ENCODE measurements around the gene MLH3. TPM values are rescaled to one million over a fixed set of nuclear protein-coding genes. Genes with fewer than 3 reads are reported as not detected.

The MLH3 gene
- polyA plus RNA-seq, 1 of the 3 experiments (the other 2 are of a cell fraction), result 3.8 TPM

- no peaks in the 10 kb centered on the region for H3K9me2 ChIP-seq
- POLR2A ChIA-PET, result interaction anchor here (1.1 kb wide), 1 partner anchor 45 kb away, joined by 3 read pairs; the partner anchor contains the start of gene NEK9
- DNase-seq, result no peak
- no peaks in the 10 kb centered on the region for H3K27me3 ChIP-seq (ENCODE audit: insufficient read depth)
- no peak overlapping the region for H3K4me3 ChIP-seq (ENCODE audit: low read depth in 2 of 2, low read length in 1 of 2)
- H3K79me2 ChIP-seq (ENCODE audit: insufficient read depth), result no peaks in the 10 kb centered on the region
- H2AFZ ChIP-seq (ENCODE audit: low read depth), result no peak overlapping the region
- peaks cover 0 to 16% of the 10 kb centered on the region in 2 experiments; a peak in 2 of 4 replicates for H3K4me1 ChIP-seq (ENCODE audit: control insufficient read depth in 1 of 2, insufficient read depth in 2 of 2, low read depth in 1 of 2, low read length in 1 of 2)
- 95% methylated on average over 2 of the region's 2 CpGs for WGBS (ENCODE audit: low lambda C conversion rate)
- H3K36me3 ChIP-seq (replicated peaks in 1 of 2; ENCODE audit: control insufficient read depth in 1 of 2, insufficient read depth in 2 of 2, low read length in 1 of 2), result peaks cover 31 to 49% of the 10 kb centered on the region in 2 experiments
- H3K9me3 ChIP-seq, result no peaks in the 10 kb centered on the region
- H4K20me1 ChIP-seq (ENCODE audit: insufficient read depth), result no peaks in the 10 kb centered on the region
- H3K27ac ChIP-seq (ENCODE audit: low read depth in 2 of 2, low read length in 1 of 2), result peak overlapping the region; percentile 11 to 41; a peak in 3 of 4 replicates
- TF ChIP-seq FOSL2 (IDR thresholded peaks at IDR 0.05; ENCODE audit: borderline replicate concordance, low read depth) (no peak), GATA2 (CRISPR knock-in tag; IDR thresholded peaks at IDR 0.05) (no peak), ELF1 (IDR thresholded peaks at IDR 0.05) (no peak), TEAD4 (IDR thresholded peaks at IDR 0.05; ENCODE audit: borderline replicate concordance, insufficient read depth) (no peak), SIN3A (IDR thresholded peaks at IDR 0.05; ENCODE audit: borderline replicate concordance, low read depth, low read length) (no peak), GABPA (IDR thresholded peaks at IDR 0.05; ENCODE audit: low read depth) (no peak), USF2 (IDR thresholded peaks at IDR 0.05; ENCODE audit: borderline replicate concordance, low read depth, low read length) (no peak), CHD2 (IDR thresholded peaks at IDR 0.05; ENCODE audit: low read length, partially characterized antibody) (no peak), USF1 (IDR thresholded peaks at IDR 0.05; ENCODE audit: borderline replicate concordance, low read depth) (no peak), CTCF (IDR thresholded peaks at IDR 0.05) (no peak), JUND (IDR thresholded peaks at IDR 0.05) (no peak)
- H3F3A ChIP-seq (replicated peaks; ENCODE audit: insufficient read depth), result no peaks in the 10 kb centered on the region
- no peak overlapping the region for H3K4me2 ChIP-seq
- CTCF ChIA-PET, result interaction anchor here (2.3 to 15.6 kb wide), 2 partner anchors 137 to 220 kb away, joined by 11 to 290 read pairs; no protein-coding TSS in a partner anchor
- H3K9ac ChIP-seq, result no peak overlapping the region
Observed at GRCh38 chr14:75081660-75082229, 30.5 kb upstream of the MLH3 start.

- H3K79me2 ChIP-seq (ENCODE audit: insufficient read depth), result no peaks in the 10 kb centered on the region
- H3K36me3 ChIP-seq (replicated peaks in 1 of 2; ENCODE audit: control insufficient read depth in 1 of 2, insufficient read depth in 2 of 2, low read length in 1 of 2), result peaks cover 10 to 33% of the 10 kb centered on the region in 2 experiments
- no peaks in the 10 kb centered on the region for H3K27me3 ChIP-seq (ENCODE audit: insufficient read depth)
- H4K20me1 ChIP-seq (ENCODE audit: insufficient read depth), result no peaks in the 10 kb centered on the region
- CTCF ChIA-PET, result interaction anchor here (0.8 to 3.8 kb wide), 6 partner anchors 9 to 174 kb away, joined by 3 to 36 read pairs (median 9); partner anchors contain the start of gene ZC2HC1C
- DNase-seq, result peak; percentile 18
- H3K9me2 ChIP-seq, result no peaks in the 10 kb centered on the region
- no peak for TF ChIP-seq CTCF (IDR thresholded peaks at IDR 0.05)
- no peak for TF ChIP-seq RCOR1 (IDR thresholded peaks at IDR 0.05; ENCODE audit: low read length)
- no peak overlapping the region for H3K4me3 ChIP-seq (ENCODE audit: low read depth in 2 of 2, low read length in 1 of 2)
- peaks cover 0 to 16% of the 10 kb centered on the region in 2 experiments; a peak in 2 of 4 replicates for H3K4me1 ChIP-seq (ENCODE audit: control insufficient read depth in 1 of 2, insufficient read depth in 2 of 2, low read depth in 1 of 2, low read length in 1 of 2)
- peak overlapping the region in 1 of 2 experiments; percentile 90; a peak in 2 of 4 replicates for H3K27ac ChIP-seq (ENCODE audit: low read depth in 2 of 2, low read length in 1 of 2)
- H3F3A ChIP-seq (replicated peaks; ENCODE audit: insufficient read depth), result no peaks in the 10 kb centered on the region
- POLR2A ChIA-PET, result no interaction called here
- H3K4me2 ChIP-seq, result no peak overlapping the region
- no peak overlapping the region for H3K9ac ChIP-seq
- WGBS (ENCODE audit: low lambda C conversion rate), result 92% methylated on average over 4 of the region's 4 CpGs
- H2AFZ ChIP-seq (ENCODE audit: low read depth), result no peak overlapping the region
- H3K9me3 ChIP-seq, result no peaks in the 10 kb centered on the region
Observed at GRCh38 chr14:75079521-75079920, 28.3 kb upstream of the MLH3 start.

All from SK-N-SH (cell line).